Measurements from ENCODE around the gene MYO9B. TPM values are rescaled to one million over a fixed set of nuclear protein-coding genes. Genes with fewer than 3 reads are reported as not detected.

Gene MYO9B
- polyA plus RNA-seq, 1 donor (not counting 4 experiments of a cell fraction or from before 2014, with no cell fraction given) = 14.3 TPM

DNA sequence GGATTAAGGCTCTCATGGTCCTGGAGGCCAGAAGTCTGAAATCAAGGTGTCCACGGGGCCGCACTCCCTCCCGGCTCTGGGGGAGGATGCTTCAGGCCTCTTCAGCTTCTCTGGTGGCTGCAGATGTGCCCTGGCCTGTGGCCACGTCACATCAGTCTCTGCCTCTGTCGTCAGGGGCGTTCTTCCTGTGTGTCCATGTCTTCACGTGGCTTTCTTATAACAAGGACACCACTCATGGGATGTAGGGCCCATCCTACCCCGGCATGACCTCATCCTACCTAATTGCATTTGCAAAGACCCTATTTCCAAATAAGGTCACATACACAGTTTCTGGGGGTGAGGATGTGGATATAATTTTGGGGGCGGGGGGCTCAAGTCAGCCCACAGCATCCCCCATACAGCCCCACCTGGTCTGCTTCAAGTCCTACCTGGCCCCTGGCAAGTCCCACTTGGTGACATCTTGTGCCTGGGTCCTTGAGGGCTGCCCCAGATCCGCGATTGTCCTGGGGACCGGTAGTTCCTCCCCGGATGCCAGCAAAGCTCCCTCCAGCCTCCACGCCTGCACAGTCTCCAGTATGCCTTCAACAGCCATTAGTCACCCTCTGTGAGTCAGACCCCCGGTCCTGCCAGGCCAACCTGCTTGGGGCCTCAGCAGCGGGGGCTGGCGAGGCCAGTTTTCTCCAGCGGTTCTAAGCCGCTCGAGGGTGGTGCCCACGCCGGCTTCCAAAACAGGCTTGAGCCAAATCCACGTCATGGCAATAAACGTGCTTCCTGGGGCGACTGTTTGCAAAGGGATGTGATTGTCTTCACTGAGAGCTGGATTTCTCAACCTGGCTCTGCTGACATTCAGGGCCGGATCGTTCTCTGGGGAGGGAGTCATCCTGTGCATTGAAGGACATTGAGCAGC is 32.2 kb downstream of the MYO9B start:
- H3K27ac ChIP-seq (ENCODE audit: control insufficient read depth, insufficient read depth, low read length) = peak overlapping the region; percentile 64
- H2AFZ ChIP-seq (ENCODE audit: control insufficient read depth, low read length) = no peak overlapping the region
- TF ChIP-seq CTCF (optimal IDR thresholded peaks at IDR 0.05 in 1 of 3, IDR thresholded peaks at IDR 0.05 in 1 of 3, conservative IDR thresholded peaks at IDR 0.05 in 1 of 3; ENCODE audit: extremely low read depth in 1 of 3, insufficient read depth in 2 of 3, low read length in 3 of 3) (no peak), EZH2 (IDR thresholded peaks at IDR 0.05; ENCODE audit: low read length) (no peak)
- peaks cover 16 to 21% of the 10 kb centered on the region in 2 experiments for H3K36me3 ChIP-seq (ENCODE audit: control insufficient read depth in 2 of 2, extremely low read depth in 1 of 2, insufficient read depth in 2 of 2, low read length in 2 of 2)
- H3K4me2 ChIP-seq (ENCODE audit: control insufficient read depth, extremely low read depth, insufficient read depth, low read depth, low read length) = peak overlapping the region; percentile 71
- H3K27me3 ChIP-seq (ENCODE audit: control insufficient read depth, extremely low read depth, insufficient read depth, low read length) = no peaks in the 10 kb centered on the region
- H3K4me1 ChIP-seq (ENCODE audit: control insufficient read depth, extremely low read depth, insufficient read depth, low read length) = peaks cover 15% of the 10 kb centered on the region
- dilution Hi-C loops (cut with MboI; ENCODE audit: extremely low pct_ligation_motif_present, low sequenced_read_pairs) = no loop called here
- H3K9me3 ChIP-seq (ENCODE audit: control insufficient read depth, low read depth, low read length) = no peaks in the 10 kb centered on the region
- DNase-seq (ENCODE audit: low read depth, low spot score) = peak; percentile 67
- peak; percentile 95 for FAIRE-seq
- peaks cover 11% of the 10 kb centered on the region for H4K20me1 ChIP-seq (ENCODE audit: control insufficient read depth, extremely low read depth, insufficient read depth, low read length)
- peaks cover 2% of the 10 kb centered on the region for H3K9me1 ChIP-seq (ENCODE audit: control insufficient read depth, extremely low read depth, insufficient read depth, low read length)
- H3K4me3 ChIP-seq (ENCODE audit: control insufficient read depth in 2 of 3, extremely low read depth in 1 of 3, insufficient read depth in 2 of 3, low read depth in 1 of 3, low read length in 3 of 3) = peak overlapping the region in 1 of 3 experiments; percentile 27
- peak overlapping the region; percentile 56 for H3K9ac ChIP-seq (ENCODE audit: control insufficient read depth, extremely low read depth, insufficient read depth, low read length)
- H3K79me2 ChIP-seq (ENCODE audit: control insufficient read depth, insufficient read depth, low read length) = peaks cover 36% of the 10 kb centered on the region

DNA sequence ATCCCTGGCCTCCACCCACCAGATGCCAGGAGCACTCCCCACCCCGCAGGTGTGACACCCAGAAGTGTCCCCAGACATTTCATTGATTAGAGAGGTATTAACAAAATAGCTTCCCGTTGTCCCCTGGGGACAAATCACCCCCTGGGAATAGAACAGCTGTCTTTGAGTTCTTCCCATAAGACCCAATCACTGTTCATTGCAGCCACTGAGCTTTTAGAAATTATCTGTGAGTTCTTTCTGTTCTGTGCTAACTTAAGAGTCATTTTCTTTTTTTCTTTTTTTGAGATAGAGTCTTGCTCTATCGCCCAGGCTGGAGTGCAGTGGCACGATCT is 32.8 kb downstream of the MYO9B start:
- no peak overlapping the region for H2AFZ ChIP-seq (ENCODE audit: control insufficient read depth, low read length)
- FAIRE-seq = no peak
- dilution Hi-C loops (cut with MboI; ENCODE audit: extremely low pct_ligation_motif_present, low sequenced_read_pairs) = no loop called here
- no peaks in the 10 kb centered on the region for H3K9me3 ChIP-seq (ENCODE audit: control insufficient read depth, low read depth, low read length)
- H3K36me3 ChIP-seq (ENCODE audit: control insufficient read depth in 2 of 2, extremely low read depth in 1 of 2, insufficient read depth in 2 of 2, low read length in 2 of 2) = peaks cover 14 to 15% of the 10 kb centered on the region in 2 experiments
- peak overlapping the region; percentile 64 for H3K27ac ChIP-seq (ENCODE audit: control insufficient read depth, insufficient read depth, low read length)
- no peak for DNase-seq (ENCODE audit: low read depth, low spot score)
- no peak for TF ChIP-seq EZH2 (IDR thresholded peaks at IDR 0.05; ENCODE audit: low read length)
- TF ChIP-seq CTCF (optimal IDR thresholded peaks at IDR 0.05 in 1 of 3, IDR thresholded peaks at IDR 0.05 in 1 of 3, conservative IDR thresholded peaks at IDR 0.05 in 1 of 3; ENCODE audit: extremely low read depth in 1 of 3, insufficient read depth in 2 of 3, low read length in 3 of 3) = no peak
- H3K79me2 ChIP-seq (ENCODE audit: control insufficient read depth, insufficient read depth, low read length) = peaks cover 38% of the 10 kb centered on the region
- no peaks in the 10 kb centered on the region for H3K27me3 ChIP-seq (ENCODE audit: control insufficient read depth, extremely low read depth, insufficient read depth, low read length)
- peaks cover 2% of the 10 kb centered on the region for H3K9me1 ChIP-seq (ENCODE audit: control insufficient read depth, extremely low read depth, insufficient read depth, low read length)
- H3K4me2 ChIP-seq (ENCODE audit: control insufficient read depth, extremely low read depth, insufficient read depth, low read depth, low read length) = peak overlapping the region; percentile 71
- peaks cover 15% of the 10 kb centered on the region for H3K4me1 ChIP-seq (ENCODE audit: control insufficient read depth, extremely low read depth, insufficient read depth, low read length)
- peak overlapping the region in 1 of 3 experiments; percentile 27 for H3K4me3 ChIP-seq (ENCODE audit: control insufficient read depth in 2 of 3, extremely low read depth in 1 of 3, insufficient read depth in 2 of 3, low read depth in 1 of 3, low read length in 3 of 3)
- peak overlapping the region; percentile 56 for H3K9ac ChIP-seq (ENCODE audit: control insufficient read depth, extremely low read depth, insufficient read depth, low read length)
- peaks cover 11% of the 10 kb centered on the region for H4K20me1 ChIP-seq (ENCODE audit: control insufficient read depth, extremely low read depth, insufficient read depth, low read length)
